IMR-90 (cell line): ENCODE results near the gene ALDH1A2. TPM values are rescaled to one million over a fixed set of nuclear protein-coding genes. Genes with fewer than 3 reads are reported as not detected.

Source experiments
- ATAC-seq: fragments of 200-7000 bp; cut with Tn5 transposase; 2 replicates; pipeline ENCODE4 v1.9.1; 2020; ENCODE audit warnings: low read depth, mild to moderate bottlenecking, moderate library complexity
- BruUV-seq: library from RNA; stranded (reverse); fragments of 400-500 nt; replicated peaks from 2 replicates; lab custom pipeline; 2021; lab: Mats Ljungman, UMichigan
- CTCF ChIA-PET: fragments of 300-600 bp; formaldehyde crosslinking; extraction: SDS; loops from one replicate; lab custom pipeline; 2021; ENCODE audit warnings: antibody characterized with exemption; lab: Yijun Ruan, JAX
- POLR2A ChIA-PET: fragments of 300-600 bp; sonication (Branson Sonifier 250); formaldehyde crosslinking; loops from one replicate; lab custom pipeline; 2022; ENCODE audit warnings: antibody characterized with exemption; ENCODE audit not compliant: unreplicated experiment; lab: Charles Lee
- DNase-seq: peaks from one replicate; pipeline ENCODE4 v3.0.0; 2013
- H2AFZ ChIP-seq: replicated peaks from 2 replicates; pipeline ENCODE3; 2013; ENCODE audit warnings: low read length, mild to moderate bottlenecking; ENCODE audit not compliant: poor library complexity
- H2AK5ac ChIP-seq: 2 replicates; pipeline ENCODE4 v1.6.1; 2013; ENCODE audit warnings: low read depth, low read length, inconsistent platforms
- H2AK9ac ChIP-seq: replicated peaks from 2 replicates; pipeline ENCODE3; 2013; ENCODE audit warnings: mild to moderate bottlenecking, low read depth, low read length, moderate library complexity; ENCODE audit not compliant: poor library complexity
- H2BK120ac ChIP-seq: 2 replicates; pipeline ENCODE4 v1.6.1; 2013; ENCODE audit warnings: low read depth, low read length, inconsistent platforms
- H2BK15ac ChIP-seq: 3 replicates; pipeline ENCODE4 v1.6.1; 2013; ENCODE audit warnings: low read depth, low read length, inconsistent platforms
- H2BK20ac ChIP-seq: 2 replicates; pipeline ENCODE4 v1.6.1; 2013; ENCODE audit warnings: low read depth, mild to moderate bottlenecking, inconsistent platforms, low read length, moderate library complexity
- H2BK5ac ChIP-seq: 2 replicates; pipeline ENCODE4 v1.6.1; 2013; ENCODE audit warnings: mild to moderate bottlenecking, low read depth, low read length, inconsistent platforms; ENCODE audit not compliant: poor library complexity, severe bottlenecking
- H3K14ac ChIP-seq: replicated peaks from 2 replicates; pipeline ENCODE4 v1.6.1; 2013; ENCODE audit warnings: low read depth, low read length, inconsistent platforms
- H3K18ac ChIP-seq: 2 replicates; pipeline ENCODE4 v1.6.1; 2013; ENCODE audit warnings: low read depth, low read length, control low read depth
- H3K23ac ChIP-seq: 2 replicates; pipeline ENCODE4 v1.6.1; 2013; ENCODE audit warnings: low read depth, low read length, inconsistent platforms
- H3K27ac ChIP-seq: 2 replicates; pipeline ENCODE4 v1.5.1; 2013; ENCODE audit warnings: mild to moderate bottlenecking, control low read depth, low read length; ENCODE audit not compliant: insufficient read depth
- H3K27me3 ChIP-seq: 2 replicates; pipeline ENCODE4 v1.6.1; 2013; ENCODE audit warnings: low read length; ENCODE audit not compliant: control insufficient read depth, insufficient read depth
- H3K36me3 ChIP-seq: 2 replicates; pipeline ENCODE4 v1.6.1; 2013; ENCODE audit warnings: low read length, mixed read lengths; ENCODE audit not compliant: control insufficient read depth, insufficient read depth
- H3K4ac ChIP-seq: 2 replicates; pipeline ENCODE4 v1.6.1; 2013; ENCODE audit warnings: low read depth, low read length, inconsistent platforms
- H3K4me1 ChIP-seq: 2 replicates; pipeline ENCODE4 v1.6.1; 2013; ENCODE audit warnings: low read length, mixed read lengths; ENCODE audit not compliant: control insufficient read depth, insufficient read depth
- H3K4me2 ChIP-seq: 2 replicates; pipeline ENCODE4 v1.6.1; 2013; ENCODE audit warnings: low read depth, mild to moderate bottlenecking, control low read depth, low read length, moderate library complexity
- H3K4me3 ChIP-seq: 2 replicates; pipeline ENCODE4 v1.5.1; 2013; ENCODE audit warnings: low read depth, mild to moderate bottlenecking, control low read depth, low read length, moderate library complexity; ENCODE audit not compliant: insufficient read depth
- H3K56ac ChIP-seq: 2 replicates; pipeline ENCODE4 v1.6.1; 2013; ENCODE audit warnings: low read length, inconsistent platforms; ENCODE audit not compliant: insufficient read depth; ENCODE audit errors: extremely low read depth
- H3K79me1 ChIP-seq, 2 experiments: 2 replicates each; pipeline ENCODE4 v1.6.1; 2013; ENCODE audit warnings: low read length in 2 of 2, inconsistent platforms in 1 of 2, low read depth in 1 of 2
- H3K9ac ChIP-seq: 2 replicates; pipeline ENCODE4 v1.6.1; 2013; ENCODE audit warnings: low read depth, low read length, control low read depth
- H3K9me1 ChIP-seq: 2 replicates; pipeline ENCODE4 v1.6.1; 2013; ENCODE audit warnings: low read length, inconsistent platforms; ENCODE audit not compliant: insufficient read depth
- H3K9me3 ChIP-seq: 2 replicates; pipeline ENCODE4 v1.6.1; 2013; ENCODE audit warnings: low read length; ENCODE audit not compliant: control insufficient read depth, insufficient read depth
- H4K20me1 ChIP-seq: 2 replicates; pipeline ENCODE4 v1.6.1; 2013; ENCODE audit warnings: low read length, inconsistent platforms; ENCODE audit not compliant: insufficient read depth
- H4K5ac ChIP-seq: 2 replicates; pipeline ENCODE4 v1.6.1; 2013; ENCODE audit warnings: mild to moderate bottlenecking, low read depth, low read length, control low read depth
- H4K8ac ChIP-seq, 2 experiments: 2 replicates each; pipeline ENCODE4 v1.6.1; 2013; ENCODE audit warnings: low read depth in 2 of 2, low read length in 2 of 2, control low read depth in 1 of 2, inconsistent platforms in 1 of 2
- H4K91ac ChIP-seq: 2 replicates; pipeline ENCODE4 v1.6.1; 2013; ENCODE audit warnings: low read depth, low read length, inconsistent platforms; ENCODE audit not compliant: insufficient read depth
- BHLHE40 ChIP-seq: fragments of 150-350 bp; IDR thresholded peaks from 2 replicates; pipeline ENCODE4 v1.6.1; 2016; ENCODE audit warnings: mild to moderate bottlenecking, low read depth, low read length
- CEBPB ChIP-seq: IDR thresholded peaks from 2 replicates; pipeline ENCODE4 v1.6.1; 2012; ENCODE audit warnings: low read depth, low read length, improper control_type of control experiment
- CHD1 ChIP-seq: IDR thresholded peaks from 2 replicates; pipeline ENCODE4 v1.6.1; 2012; ENCODE audit warnings: low read depth, low read length, improper control_type of control experiment
- CTCF ChIP-seq: conservative IDR thresholded peaks from 2 replicates; pipeline ENCODE4 v1.5.1; 2012; ENCODE audit warnings: mild to moderate bottlenecking, low read depth, low read length, improper control_type of control experiment
- ELK1 ChIP-seq: fragments of 150-350 bp; IDR thresholded peaks from 2 replicates; pipeline ENCODE4 v1.6.1; 2016; ENCODE audit warnings: low read depth, mild to moderate bottlenecking, low read length, moderate library complexity, borderline replicate concordance
- FOS ChIP-seq: fragments of 150-350 bp; IDR thresholded peaks from 2 replicates; pipeline ENCODE4 v1.6.1; 2016; ENCODE audit warnings: low read depth, low read length
- MAFK ChIP-seq: IDR thresholded peaks from 2 replicates; pipeline ENCODE4 v1.6.1; 2012; ENCODE audit warnings: low read depth, low read length, improper control_type of control experiment
- MAZ ChIP-seq: IDR thresholded peaks from 2 replicates; pipeline ENCODE4 v1.6.1; 2012; ENCODE audit warnings: low read depth, mild to moderate bottlenecking, low read length, improper control_type of control experiment, moderate library complexity, borderline replicate concordance
- MXI1 ChIP-seq: IDR thresholded peaks from 2 replicates; pipeline ENCODE4 v1.6.1; 2012; ENCODE audit warnings: low read depth, mild to moderate bottlenecking, low read length, moderate library complexity, borderline replicate concordance
- NFE2L2 ChIP-seq: fragments of 150-350 bp; IDR thresholded peaks from 2 replicates; pipeline ENCODE4 v1.6.1; 2016; ENCODE audit warnings: low read depth, mild to moderate bottlenecking, low read length
- POLR2A ChIP-seq: IDR thresholded peaks from 2 replicates; pipeline ENCODE4 v1.6.1; 2012; ENCODE audit warnings: mild to moderate bottlenecking, low read depth, low read length
- RAD21 ChIP-seq: IDR thresholded peaks from 2 replicates; pipeline ENCODE4 v1.6.1; 2012; ENCODE audit warnings: low read length, improper control_type of control experiment
- RCOR1 ChIP-seq: IDR thresholded peaks from 2 replicates; pipeline ENCODE4 v1.6.1; 2012; ENCODE audit warnings: mild to moderate bottlenecking, low read length, improper control_type of control experiment; ENCODE audit not compliant: insufficient replicate concordance
- RFX5 ChIP-seq: IDR thresholded peaks from 2 replicates; pipeline ENCODE4 v1.8.0; 2012; ENCODE audit warnings: low read depth, mild to moderate bottlenecking, low read length, moderate library complexity
- SMC3 ChIP-seq: fragments of 150-350 bp; IDR thresholded peaks from 2 replicates; pipeline ENCODE4 v1.6.1; 2016; ENCODE audit warnings: low read depth, mild to moderate bottlenecking, antibody characterized with exemption, low read length, moderate library complexity
- WGBS, 2 experiments: methylation state at CpG; one replicate each; pipeline versions ENCODE4 v1.1.5 to v1.1.7; 2013; ENCODE audit warnings: missing lambda C conversion rate in 2 of 2; ENCODE audit not compliant: insufficient read length in 1 of 2; ENCODE audit errors: extremely low coverage in 2 of 2; 5-methylcytosine and 5-hydroxymethylcytosine counted together
- dilution Hi-C: fragments of 300-500 bp; cut with HindIII; formaldehyde crosslinking; loops from one replicate; pipeline ENCODE4 v1.14.3; 2018; ENCODE audit warnings: low sequenced_read_pairs; ENCODE audit not compliant: unreplicated experiment
- in situ Hi-C: fragments of 300-500 bp; cut with MboI; formaldehyde crosslinking; loops from 3 replicates; pipeline ENCODE4 v1.14.3; 2019; ENCODE audit warnings: low sequenced_read_pairs, inconsistent platforms, mixed read lengths
- intact Hi-C: fragments of 100-400 bp; cut with micrococcal nuclease; formaldehyde crosslinking; loops from 2 replicates; pipeline ENCODE4 v1.10.0; 2022
- polyA plus RNA-seq, 3 experiments: library from polyadenylated mRNA; depleted of rRNA; stranded (reverse); fragments of >200 nt; gene quantifications; 2 replicates each; pipeline ENCODE4 v1.2.3, GENCODE V29; 2012; ENCODE audit warnings: low replicate concordance in 1 of 3
- total RNA-seq: library from RNA; depleted of rRNA; stranded (reverse); fragments of >200 nt; gene quantifications from 2 replicates; pipeline ENCODE4 v1.2.3, GENCODE V29; 2012
- TF ChIP-seq, protein P1 (sequence below): fragments of 150-350 bp; IDR thresholded peaks from 2 replicates; pipeline ENCODE4 v1.6.1; 2017; ENCODE audit warnings: mild to moderate bottlenecking, antibody characterized with exemption, low read length, low read depth

ALDH1A2 gene
- total and polyA plus RNA-seq, 2 of the 4 experiments (the other 2 are of a cell fraction), result not detected

- Histone ChIP-seq H3K36me3 (no peaks in the 10 kb centered on the region), H3K23ac (no peak overlapping the region), H4K91ac (no peak overlapping the region), H2AK5ac (no peak overlapping the region), H2BK15ac (no peak overlapping the region), H2AK9ac (no peak overlapping the region), H4K5ac (no peak overlapping the region), H3K4me1 (no peaks in the 10 kb centered on the region), H3K9me1 (no peaks in the 10 kb centered on the region), H2BK120ac (no peak overlapping the region), H2AFZ (no peak overlapping the region), H3K4me2 (no peak overlapping the region), H3K56ac (no peak overlapping the region), H3K9ac (no peak overlapping the region), H3K4me3 (no peak overlapping the region), H3K79me1 (no peaks in the 10 kb centered on the region), H2BK20ac (no peak overlapping the region), H3K4ac (no peak overlapping the region), H3K14ac (no peak overlapping the region), H3K18ac (no peak overlapping the region), H3K9me3 (no peaks in the 10 kb centered on the region), H3K27ac (no peak overlapping the region), H3K27me3 (no peaks in the 10 kb centered on the region; the same call in 1 of the 2 replicates), H2BK5ac (no peak overlapping the region), H4K8ac (no peak overlapping the region), H4K20me1 (no peaks in the 10 kb centered on the region)
- in situ Hi-C loops (no loop called here), dilution Hi-C loops (no loop called here), intact Hi-C loops (no loop called here)
- no peak for TF ChIP-seq FOS
- no peak for TF ChIP-seq ELK1
- TF ChIP-seq, protein P1, sequence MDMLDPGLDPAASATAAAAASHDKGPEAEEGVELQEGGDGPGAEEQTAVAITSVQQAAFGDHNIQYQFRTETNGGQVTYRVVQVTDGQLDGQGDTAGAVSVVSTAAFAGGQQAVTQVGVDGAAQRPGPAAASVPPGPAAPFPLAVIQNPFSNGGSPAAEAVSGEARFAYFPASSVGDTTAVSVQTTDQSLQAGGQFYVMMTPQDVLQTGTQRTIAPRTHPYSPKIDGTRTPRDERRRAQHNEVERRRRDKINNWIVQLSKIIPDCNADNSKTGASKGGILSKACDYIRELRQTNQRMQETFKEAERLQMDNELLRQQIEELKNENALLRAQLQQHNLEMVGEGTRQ, result no peak
- TF ChIP-seq RCOR1, result no peak
- no peak for TF ChIP-seq MAZ
- no peak for TF ChIP-seq CEBPB
- TF ChIP-seq NFE2L2, result no peak
- no peak for TF ChIP-seq CHD1
- TF ChIP-seq CTCF, result no peak
- no peak for TF ChIP-seq RFX5
- no peak for TF ChIP-seq RAD21
- no peak for TF ChIP-seq BHLHE40
- TF ChIP-seq SMC3, result no peak
- TF ChIP-seq POLR2A, result no peak
- no peak for TF ChIP-seq MAFK
- TF ChIP-seq MXI1, result no peak
- ATAC-seq (no peak), DNase-seq (no peak)
- ChIA-PET CTCF (no interaction called here), POLR2A (no interaction called here)
- BruUV-seq, result no TSS peak
- no CpG with 5 or more reads among the region's 3 CpGs for WGBS, 2 experiments
Measured at GRCh38 chr15:57947781-57948180, 117.7 kb downstream of the ALDH1A2 start.
